Neutrophil (primary cell): ENCODE results near the gene ANTKMT.

Experiments used
- H3K27ac ChIP-seq: fragments of 200-600 bp; sonication (generic); 2 replicates; pipeline ENCODE4 v1.5.1; 2016; ENCODE audit warnings: mild to moderate bottlenecking, moderate library complexity
- H3K27me3 ChIP-seq: fragments of 200-600 bp; sonication (generic); 2 replicates; pipeline ENCODE4 v1.6.0; 2016; ENCODE audit warnings: mild to moderate bottlenecking
- H3K36me3 ChIP-seq: fragments of 200-600 bp; sonication (generic); 2 replicates; pipeline ENCODE4 v1.5.1; 2017
- H3K4me1 ChIP-seq, 2 experiments: fragments of 200-600 bp in 1 of 2; sonication (generic) in 1 of 2; 1 replicate in 1 of 2; 2 replicates in 1 of 2; pipeline versions ENCODE4 v1.5.1 to v1.6.1; 2013 to 2016; ENCODE audit warnings: low read depth in 1 of 2, low read length in 1 of 2, mild to moderate bottlenecking in 1 of 2, moderate library complexity in 1 of 2; ENCODE audit not compliant: control insufficient read depth in 1 of 2, insufficient read depth in 1 of 2
- H3K4me3 ChIP-seq, 2 experiments: fragments of 200-600 bp in 1 of 2; sonication (generic) in 1 of 2; 1 replicate in 1 of 2; 2 replicates in 1 of 2; pipeline ENCODE4 v1.5.1; 2013 to 2016; ENCODE audit warnings: low read depth in 1 of 2, low read length in 1 of 2, mild to moderate bottlenecking in 1 of 2, moderate library complexity in 1 of 2
- H3K9me3 ChIP-seq: fragments of 200-600 bp; sonication (generic); 2 replicates; pipeline ENCODE4 v1.5.1; 2016
- CTCF ChIP-seq: fragments of 200-600 bp; sonication (generic); IDR thresholded peaks from 2 replicates; pipeline ENCODE4 v1.5.1; 2016; ENCODE audit warnings: antibody characterized with exemption

ANTKMT gene

GRCh38 chr16:718389-718788 lies 2.6 kb upstream of the ANTKMT start:
- Histone ChIP-seq H3K36me3 (no peaks in the 10 kb centered on the region), H3K27ac (no peak overlapping the region), H3K4me1 (peaks cover 29 to 38% of the 10 kb centered on the region in 2 experiments), H3K9me3 (no peaks in the 10 kb centered on the region), H3K4me3 (no peak overlapping the region), H3K27me3 (peaks cover 73% of the 10 kb centered on the region)
- no peak for TF ChIP-seq CTCF

GRCh38 chr16:718922-719321 lies 2.0 kb upstream of the ANTKMT start:
- H3K27me3 ChIP-seq, result peaks cover 68% of the 10 kb centered on the region
- H3K27ac ChIP-seq, result no peak overlapping the region
- no peaks in the 10 kb centered on the region for H3K36me3 ChIP-seq
- TF ChIP-seq CTCF, result no peak
- peaks cover 29 to 38% of the 10 kb centered on the region in 2 experiments for H3K4me1 ChIP-seq
- no peaks in the 10 kb centered on the region for H3K9me3 ChIP-seq
- no peak overlapping the region for H3K4me3 ChIP-seq

GRCh38 chr16:719815-720446 lies 1.0 kb upstream of the ANTKMT start:
- TF ChIP-seq CTCF, result no peak
- Histone ChIP-seq H3K36me3 (no peaks in the 10 kb centered on the region), H3K27ac (no peak overlapping the region), H3K4me3 (peak overlapping the region; percentile 76 to 78), H3K27me3 (peaks cover 68% of the 10 kb centered on the region), H3K9me3 (no peaks in the 10 kb centered on the region), H3K4me1 (peaks cover 29 to 33% of the 10 kb centered on the region in 2 experiments)

GRCh38 chr16:720447-720989 lies 428 bp upstream of the ANTKMT start:
- H3K4me3 ChIP-seq, result peak overlapping the region; percentile 76 to 78
- no peaks in the 10 kb centered on the region for H3K36me3 ChIP-seq
- H3K27me3 ChIP-seq, result peaks cover 68% of the 10 kb centered on the region
- peaks cover 25 to 29% of the 10 kb centered on the region in 2 experiments for H3K4me1 ChIP-seq
- H3K27ac ChIP-seq, result peak overlapping the region; percentile 69
- H3K9me3 ChIP-seq, result no peaks in the 10 kb centered on the region
- no peak for TF ChIP-seq CTCF

- Histone ChIP-seq H3K9me3 (no peaks in the 10 kb centered on the region), H3K4me3 (peak overlapping the region; percentile 76 to 78), H3K27ac (peak overlapping the region; percentile 69), H3K27me3 (peaks cover 68% of the 10 kb centered on the region), H3K36me3 (no peaks in the 10 kb centered on the region), H3K4me1 (peaks cover 19 to 29% of the 10 kb centered on the region in 2 experiments)
- no peak for TF ChIP-seq CTCF
Observed at GRCh38 chr16:721765-722540, 1.0 kb downstream of the ANTKMT start.
